ENCODE measurements around the gene TNS3. TPM values are rescaled to one million over a fixed set of nuclear protein-coding genes. Genes with fewer than 3 reads are reported as not detected.

Gene TNS3
- total RNA-seq, 1 donor from 2014 or later: 30.4 TPM

- no peak for DNase-seq (ENCODE audit: low read depth, low spot score)
These were observed 345.3 kb downstream of the TNS3 start for GRCh38 chr7:47236480-47237129.

DNA sequence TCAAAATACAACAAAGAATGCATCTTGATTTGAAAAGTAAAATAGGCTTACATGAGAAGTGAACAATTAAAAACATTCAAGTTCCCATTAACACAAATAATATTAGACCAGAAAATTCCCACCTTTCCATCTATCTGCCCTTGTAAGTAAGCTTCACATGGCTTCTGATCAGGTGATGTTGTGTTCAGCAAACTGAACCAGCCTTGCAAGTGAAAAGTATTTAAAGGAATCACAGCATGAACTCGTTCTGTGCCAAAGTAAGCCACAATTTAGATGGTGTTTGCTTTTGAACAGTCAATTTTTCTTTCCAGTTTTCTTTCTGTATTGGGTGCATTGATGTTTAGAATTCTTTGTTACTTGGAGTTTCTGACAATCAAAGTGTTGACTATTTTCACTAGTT lies 347.9 kb downstream of the TNS3 start:
- DNase-seq (ENCODE audit: low read depth, low spot score): no peak

GRCh38 chr7:47232751-47233412 lies 349.0 kb downstream of the TNS3 start:
- no peak for DNase-seq (ENCODE audit: low read depth, low spot score)

DNA sequence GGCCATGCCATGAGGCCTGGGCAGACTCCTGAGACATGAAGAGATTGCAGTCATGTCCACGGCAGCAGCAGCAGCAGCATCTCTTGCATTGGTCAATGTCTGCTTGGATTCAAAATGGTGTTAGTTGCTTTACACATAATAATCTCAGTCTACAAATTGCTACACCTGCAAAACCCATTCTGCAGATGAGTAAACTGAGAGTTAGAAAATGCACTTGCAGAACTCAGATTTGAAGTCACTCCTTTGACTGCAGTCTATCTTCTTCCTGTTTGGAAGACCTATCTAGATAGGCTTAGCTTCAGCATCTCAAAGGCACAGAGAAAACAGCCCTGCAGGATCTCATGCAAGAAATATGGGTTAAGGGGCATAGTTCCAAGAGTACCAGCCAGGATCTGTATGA lies 350.3 kb downstream of the TNS3 start:
- no peak for DNase-seq (ENCODE audit: low read depth, low spot score)

DNA sequence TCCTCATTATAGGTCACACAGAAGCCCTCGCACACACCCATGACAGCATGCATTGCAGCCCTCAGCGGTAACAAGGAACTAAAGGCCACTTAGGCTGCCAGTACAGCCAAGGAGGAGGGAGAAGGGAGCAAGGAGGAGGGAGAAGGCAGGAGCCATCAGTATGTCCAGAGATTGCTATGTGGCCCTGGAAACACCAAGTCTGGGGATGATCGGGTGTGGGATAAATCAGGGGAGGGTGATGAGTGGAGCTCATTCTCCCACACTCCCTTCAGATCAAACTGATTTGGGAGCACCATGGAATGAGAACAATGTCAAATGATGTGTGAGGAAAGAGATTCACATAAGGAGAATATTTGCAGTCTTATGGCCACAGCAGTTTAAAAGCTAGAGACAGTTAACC lies 350.9 kb downstream of the TNS3 start:
- DNase-seq (ENCODE audit: low read depth, low spot score): no peak

- no peak for DNase-seq (ENCODE audit: low read depth, low spot score)
These were observed 353.4 kb downstream of the TNS3 start for GRCh38 chr7:47228386-47229014.

DNA sequence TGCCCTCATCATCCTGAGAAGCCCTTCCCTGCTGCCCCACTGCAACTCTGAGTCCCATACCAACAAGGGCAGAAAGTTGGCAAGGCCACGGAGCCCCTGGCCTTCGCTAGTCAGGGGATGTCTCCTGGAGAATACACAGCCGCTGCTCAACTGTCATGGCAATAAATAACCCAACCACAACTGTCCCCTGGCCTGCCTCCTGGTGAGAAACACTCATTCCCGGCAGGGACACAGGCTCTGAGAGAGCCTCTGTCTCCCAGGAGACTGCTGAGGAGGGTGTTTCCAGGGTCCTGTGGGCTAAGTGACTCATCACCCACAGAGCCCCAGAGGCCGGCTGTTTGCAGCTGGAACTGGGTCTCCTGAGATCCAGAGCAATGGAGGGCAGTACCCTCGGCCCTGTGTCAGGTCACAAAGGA lies 354.1 kb downstream of the TNS3 start:
- DNase-seq (ENCODE audit: low read depth, low spot score): no peak

GRCh38 chr7:47226696-47227095 lies 355.2 kb downstream of the TNS3 start:
- no peak for DNase-seq (ENCODE audit: low read depth, low spot score)

DNA sequence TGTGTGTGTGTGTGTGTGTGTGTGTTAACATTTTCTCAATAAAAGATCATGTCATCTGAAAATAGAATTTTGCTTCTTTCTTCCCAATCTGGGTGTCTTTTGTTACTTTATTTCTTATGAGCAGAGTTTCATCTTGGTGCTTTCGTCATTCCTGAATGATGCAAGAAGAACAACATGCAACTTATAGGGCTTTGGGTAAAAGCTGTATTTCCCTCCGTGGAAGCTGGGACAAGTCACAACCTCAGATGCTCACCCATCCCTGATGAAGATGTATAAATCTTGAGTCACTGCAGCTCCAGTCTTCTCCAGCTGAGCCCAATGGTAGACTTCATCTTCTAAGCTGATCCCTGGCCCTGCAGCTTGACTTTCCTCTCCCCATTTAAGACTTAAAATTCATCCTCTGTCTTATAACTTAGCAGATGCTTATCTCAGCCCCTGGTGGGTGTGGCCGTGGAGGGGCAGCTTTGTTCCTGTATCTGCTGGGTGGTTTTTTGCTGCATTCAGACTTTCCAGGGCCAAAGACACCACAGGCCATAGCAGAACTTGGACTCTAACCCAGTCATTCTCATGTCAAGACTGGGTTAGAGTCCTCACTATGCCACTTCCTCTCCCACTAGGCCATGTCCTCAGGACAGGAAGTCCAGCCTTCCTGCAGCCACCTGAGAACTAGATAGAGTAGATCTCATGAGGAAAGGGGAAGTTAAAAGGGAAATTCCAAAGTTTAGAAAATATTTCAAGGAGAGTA lies 356.4 kb downstream of the TNS3 start:
- DNase-seq (ENCODE audit: low read depth, low spot score): no peak

Data from pulmonary artery endothelial cell (primary cell).